ENCODE data around the gene EIF4G1.
"Not testable (repeated sequence)": the region's sequence is repeated elsewhere in the genome, so short reads cannot be mapped to it uniquely, and the experiment has no call there.

Gene EIF4G1

DNA sequence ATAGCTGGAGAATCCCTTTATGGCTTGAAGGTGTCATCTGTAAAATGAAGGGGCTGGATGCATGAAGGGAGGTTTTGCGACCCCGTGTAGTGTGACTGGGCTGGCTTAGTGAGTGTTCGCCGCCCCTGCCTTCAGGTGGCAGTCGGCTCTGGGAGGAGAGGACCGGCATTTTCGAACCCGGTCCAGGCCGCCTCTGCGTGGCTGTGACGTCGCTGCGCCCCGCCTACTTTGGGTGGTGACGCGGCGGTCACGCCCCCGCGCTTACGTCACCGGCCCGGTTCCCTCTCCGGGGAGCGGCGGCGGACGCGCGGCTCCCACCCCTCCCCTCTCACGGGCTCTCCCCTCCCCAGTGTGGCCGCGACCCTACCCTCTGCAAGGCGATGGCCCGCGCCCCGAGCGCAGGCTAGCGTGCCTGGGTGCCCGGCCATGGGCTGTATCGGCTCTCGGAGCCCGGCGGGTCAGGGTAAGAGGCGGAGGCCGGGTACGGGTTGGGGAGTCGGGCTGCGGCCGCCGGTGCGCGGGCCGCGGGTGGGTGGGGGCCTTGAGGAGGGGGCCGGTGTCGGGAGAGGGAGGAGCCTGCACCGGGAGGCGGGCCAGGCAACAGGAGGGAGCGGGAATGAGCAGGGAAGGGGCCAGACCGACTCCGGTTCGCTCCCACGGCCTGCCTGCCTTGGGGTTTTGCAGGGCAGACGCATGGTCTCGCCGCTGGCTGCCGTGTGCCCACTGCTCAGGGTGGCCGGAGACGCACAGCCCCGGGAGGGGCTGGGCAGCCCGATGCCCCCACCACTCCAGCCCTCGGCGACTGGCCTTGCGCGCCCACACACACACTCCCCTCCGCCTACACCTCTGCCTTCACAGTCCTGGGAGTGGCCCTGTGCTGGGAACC lies 21.5 kb downstream of the EIF4G1 start:
- peak; percentile 94 for DNase-seq

DNA sequence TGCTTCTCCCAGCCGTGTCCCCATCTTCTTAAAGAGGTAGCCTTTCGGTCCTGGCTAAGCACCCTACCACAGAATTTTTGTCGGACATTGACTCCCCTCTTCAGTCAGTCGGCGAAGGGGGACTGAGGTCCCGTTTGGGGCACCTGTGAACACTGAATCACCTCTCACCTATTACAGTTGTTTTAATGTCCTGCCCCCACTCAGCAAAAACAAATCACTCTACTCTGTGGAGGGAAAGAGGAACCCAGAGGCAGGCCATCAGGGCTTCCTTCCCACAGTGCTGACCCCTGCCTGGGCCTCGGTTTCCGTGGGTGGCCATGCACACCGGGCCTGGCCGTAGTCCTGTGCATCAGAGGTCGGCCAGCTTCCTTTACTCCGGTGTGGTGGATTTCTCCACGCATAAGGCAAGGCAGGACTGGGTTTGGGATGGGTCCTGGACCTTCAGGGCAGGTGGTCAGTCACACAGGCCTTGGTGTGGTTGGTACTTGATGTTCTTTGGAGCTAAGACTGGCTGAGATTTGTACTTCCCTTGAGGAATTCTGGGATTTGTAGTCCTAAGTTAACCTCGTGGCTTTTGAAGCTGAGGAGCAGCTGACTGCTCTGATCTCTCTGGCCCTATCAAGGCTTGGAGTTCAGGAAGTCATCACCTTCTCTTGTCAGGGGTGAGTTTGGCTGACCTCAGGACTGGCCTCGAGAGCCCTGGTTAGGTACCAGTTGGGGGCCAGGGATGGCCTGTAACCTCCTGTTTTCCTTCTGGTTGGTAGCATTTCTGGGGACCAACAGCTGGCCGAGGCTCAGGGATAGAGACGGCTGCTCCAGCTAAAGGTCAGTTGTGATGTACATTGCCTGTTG lies 22.4 kb downstream of the EIF4G1 start:
- no peak for DNase-seq

DNA sequence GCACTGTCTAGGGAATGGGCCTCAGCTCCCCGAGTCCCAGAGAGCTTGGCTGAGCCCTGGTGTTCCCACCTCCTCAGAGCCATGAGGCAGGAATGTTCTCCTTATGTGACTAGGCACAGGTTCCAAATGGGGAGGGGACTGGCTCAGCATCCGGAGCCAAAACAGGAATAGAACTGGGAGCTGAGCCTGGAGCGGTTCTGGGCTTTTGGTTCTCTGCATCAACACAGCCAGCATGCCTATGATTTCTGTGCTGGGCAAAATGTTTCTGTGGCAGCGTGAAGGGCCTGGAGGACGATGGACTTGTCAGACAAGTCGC lies 23.0 kb downstream of the EIF4G1 start, which contains the start of gene FAM131A:
TSS of gene FAM131A (plus strand) at position 202 of the 316 bp plus-strand sequence. CDS start at position 233, 31 bp downstream.
- DNase-seq: no peak

DNA sequence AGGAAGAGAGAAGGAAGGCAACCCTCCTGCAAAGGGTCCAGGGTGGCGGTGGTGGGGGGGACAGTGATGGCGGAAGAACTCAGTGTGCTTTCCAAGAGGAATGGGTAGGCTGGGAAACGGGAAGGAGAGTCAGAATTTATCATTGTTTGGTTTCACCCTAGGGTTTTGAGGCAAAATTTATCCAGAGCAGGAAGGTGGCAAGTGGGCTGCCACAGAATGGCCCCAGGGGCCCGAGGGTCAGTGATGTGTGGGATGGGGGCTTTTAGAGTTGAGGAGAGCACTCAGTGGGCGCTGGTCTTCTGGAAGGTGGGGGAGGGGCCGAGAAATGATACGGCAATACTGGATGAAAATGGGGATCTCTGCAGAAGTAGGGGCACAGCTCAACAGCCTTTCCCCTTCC lies 23.6 kb downstream of the EIF4G1 start:
- DNase-seq: no peak

DNA sequence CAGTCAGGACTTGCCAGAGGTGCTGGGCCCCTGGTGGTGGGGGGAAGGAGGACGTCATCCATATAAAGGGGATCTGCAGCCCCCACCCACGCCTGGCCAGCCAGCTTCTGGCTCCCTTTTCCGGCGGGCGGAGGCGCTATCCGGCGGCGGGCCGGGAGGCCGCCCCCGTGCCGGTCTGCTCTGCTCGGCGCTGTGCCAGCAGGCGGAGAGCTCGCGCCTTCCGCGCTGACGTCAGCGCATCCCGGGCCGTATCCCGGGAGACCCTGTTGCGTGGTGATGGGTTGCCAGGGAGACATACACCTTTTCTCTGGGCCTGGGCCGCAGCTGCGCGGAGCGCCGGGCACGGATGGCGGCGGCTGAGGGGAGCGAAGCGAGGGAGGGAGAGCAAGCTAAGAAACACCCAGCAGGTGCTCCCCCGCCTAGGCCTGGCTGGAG lies 24.1 kb downstream of the EIF4G1 start:
- peak; percentile 89 for DNase-seq

DNA sequence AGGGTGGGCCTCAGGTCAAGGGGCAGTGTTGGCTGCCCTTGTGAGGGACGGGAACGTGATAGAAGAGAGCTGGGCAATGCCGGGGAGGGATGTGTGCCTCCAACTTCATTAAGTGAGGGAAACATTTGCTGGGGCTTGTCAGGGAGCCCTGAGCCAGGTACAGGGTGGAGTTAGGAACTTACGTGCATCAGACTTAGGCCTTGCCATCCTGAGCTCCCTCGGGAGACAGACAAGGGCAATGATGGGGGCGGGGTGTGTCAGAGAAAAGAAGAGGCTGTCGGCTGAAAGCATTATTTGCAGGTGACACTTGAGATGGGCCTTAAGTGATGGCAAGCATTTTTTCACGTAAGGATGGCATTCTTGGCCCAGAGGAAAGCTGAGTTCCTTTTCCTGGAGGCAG lies 24.6 kb downstream of the EIF4G1 start:
- no peak for DNase-seq

DNA sequence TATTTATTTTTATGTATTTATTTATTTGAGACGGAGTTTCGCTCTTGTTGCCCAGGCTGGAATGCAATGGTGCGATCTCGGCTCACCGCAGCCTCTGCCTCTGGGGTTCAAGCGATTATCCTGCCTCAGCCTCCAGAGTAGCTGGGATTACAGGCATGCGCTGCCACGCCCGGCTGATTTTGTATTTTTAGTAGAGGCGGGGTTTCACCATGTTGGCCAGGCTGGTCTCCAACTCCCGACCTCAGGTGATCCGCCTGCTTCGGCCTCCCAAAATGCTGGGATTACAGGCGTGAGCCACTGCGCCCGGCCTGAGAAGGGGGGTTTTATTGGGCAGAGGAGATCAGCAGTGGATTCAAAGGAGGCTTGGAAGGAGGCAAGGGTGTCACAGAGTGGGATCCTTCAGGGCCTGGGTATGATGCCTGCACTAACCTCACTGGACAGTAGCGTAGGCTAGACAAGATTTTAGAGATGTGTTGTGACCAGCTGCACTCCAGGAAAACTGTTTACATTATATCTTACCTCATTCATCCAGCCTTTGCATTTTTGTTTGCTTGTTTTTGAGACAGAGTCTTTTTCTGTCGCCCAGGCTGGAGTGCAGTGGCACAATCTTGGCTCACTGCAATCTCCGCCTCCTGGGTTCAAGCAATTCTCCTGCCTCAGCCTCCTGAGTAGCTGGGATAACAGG lies 25.2 kb downstream of the EIF4G1 start:
- not testable (repeated sequence) for DNase-seq

DNA sequence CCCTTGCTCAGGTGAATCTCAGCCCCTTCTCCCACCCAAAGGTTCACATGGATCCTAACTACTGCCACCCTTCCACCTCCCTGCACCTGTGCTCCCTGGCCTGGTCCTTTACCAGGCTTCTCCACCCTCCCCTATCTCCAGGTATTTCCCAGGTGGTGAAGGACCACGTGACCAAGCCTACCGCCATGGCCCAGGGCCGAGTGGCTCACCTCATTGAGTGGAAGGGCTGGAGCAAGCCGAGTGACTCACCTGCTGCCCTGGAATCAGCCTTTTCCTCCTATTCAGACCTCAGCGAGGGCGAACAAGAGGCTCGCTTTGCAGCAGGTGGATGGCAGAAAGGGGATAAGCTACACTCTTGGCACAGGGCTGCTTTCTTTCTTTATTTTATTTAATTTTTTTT lies 27.5 kb downstream of the EIF4G1 start:
- no peak for DNase-seq

DNA sequence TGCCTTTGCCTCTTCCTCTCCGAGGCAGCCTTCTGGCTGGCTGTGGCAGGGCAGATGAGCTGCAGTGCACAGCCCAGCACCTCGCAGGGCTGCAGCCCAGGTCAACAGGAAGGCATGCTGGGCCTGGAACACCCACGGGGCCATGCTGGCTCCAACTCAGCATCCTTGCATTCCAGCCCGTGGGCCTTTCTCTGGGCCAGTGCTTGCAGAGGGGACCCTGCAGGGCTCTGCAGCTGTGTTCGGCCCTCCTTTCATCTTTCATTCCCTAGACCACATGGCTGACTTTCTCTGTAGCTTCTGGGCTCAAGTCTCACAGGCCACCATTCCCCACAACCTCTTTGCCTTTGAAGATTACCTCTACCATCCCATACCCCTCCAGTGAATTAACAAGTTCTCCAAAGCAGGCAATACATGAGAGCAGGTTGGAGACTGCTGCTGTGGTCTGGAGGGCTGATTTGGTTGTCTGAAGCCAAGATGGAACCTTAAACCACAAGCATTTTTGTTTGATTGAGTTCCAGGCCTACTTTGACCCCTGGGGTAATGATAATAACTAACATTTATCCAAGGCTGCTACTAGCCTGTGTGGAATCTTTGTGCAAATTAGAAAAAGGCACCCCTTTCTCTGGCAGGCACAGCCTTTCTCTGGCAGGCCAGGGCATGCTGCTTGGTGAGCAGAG lies 28.9 kb downstream of the EIF4G1 start:
- DNase-seq: no peak

DNA sequence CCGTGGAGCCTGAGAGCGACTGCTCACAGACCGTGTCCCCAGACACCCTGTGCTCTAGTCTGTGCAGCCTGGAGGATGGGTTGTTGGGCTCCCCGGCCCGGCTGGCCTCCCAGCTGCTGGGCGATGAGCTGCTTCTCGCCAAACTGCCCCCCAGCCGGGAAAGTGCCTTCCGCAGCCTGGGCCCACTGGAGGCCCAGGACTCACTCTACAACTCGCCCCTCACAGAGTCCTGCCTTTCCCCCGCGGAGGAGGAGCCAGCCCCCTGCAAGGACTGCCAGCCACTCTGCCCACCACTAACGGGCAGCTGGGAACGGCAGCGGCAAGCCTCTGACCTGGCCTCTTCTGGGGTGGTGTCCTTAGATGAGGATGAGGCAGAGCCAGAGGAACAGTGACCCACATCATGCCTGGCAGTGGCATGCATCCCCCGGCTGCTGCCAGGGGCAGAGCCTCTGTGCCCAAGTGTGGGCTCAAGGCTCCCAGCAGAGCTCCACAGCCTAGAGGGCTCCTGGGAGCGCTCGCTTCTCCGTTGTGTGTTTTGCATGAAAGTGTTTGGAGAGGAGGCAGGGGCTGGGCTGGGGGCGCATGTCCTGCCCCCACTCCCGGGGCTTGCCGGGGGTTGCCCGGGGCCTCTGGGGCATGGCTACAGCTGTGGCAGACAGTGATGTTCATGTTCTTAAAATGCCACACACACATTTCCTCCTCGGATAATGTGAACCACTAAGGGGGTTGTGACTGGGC lies 30.3 kb downstream of the EIF4G1 start:
- DNase-seq: no peak

DNA sequence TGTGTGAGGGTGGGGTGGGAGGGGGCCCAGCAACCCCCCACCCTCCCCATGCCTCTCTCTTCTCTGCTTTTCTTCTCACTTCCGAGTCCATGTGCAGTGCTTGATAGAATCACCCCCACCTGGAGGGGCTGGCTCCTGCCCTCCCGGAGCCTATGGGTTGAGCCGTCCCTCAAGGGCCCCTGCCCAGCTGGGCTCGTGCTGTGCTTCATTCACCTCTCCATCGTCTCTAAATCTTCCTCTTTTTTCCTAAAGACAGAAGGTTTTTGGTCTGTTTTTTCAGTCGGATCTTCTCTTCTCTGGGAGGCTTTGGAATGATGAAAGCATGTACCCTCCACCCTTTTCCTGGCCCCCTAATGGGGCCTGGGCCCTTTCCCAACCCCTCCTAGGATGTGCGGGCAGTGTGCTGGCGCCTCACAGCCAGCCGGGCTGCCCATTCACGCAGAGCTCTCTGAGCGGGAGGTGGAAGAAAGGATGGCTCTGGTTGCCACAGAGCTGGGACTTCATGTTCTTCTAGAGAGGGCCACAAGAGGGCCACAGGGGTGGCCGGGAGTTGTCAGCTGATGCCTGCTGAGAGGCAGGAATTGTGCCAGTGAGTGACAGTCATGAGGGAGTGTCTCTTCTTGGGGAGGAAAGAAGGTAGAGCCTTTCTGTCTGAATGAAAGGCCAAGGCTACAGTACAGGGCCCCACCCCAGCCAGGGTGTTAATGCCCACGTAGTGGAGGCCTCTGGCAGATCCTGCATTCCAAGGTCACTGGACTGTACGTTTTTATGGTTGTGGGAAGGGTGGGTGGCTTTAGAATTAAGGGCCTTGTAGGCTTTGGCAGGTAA lies 31.1 kb downstream of the EIF4G1 start:
- DNase-seq: peak; percentile 93

DNA sequence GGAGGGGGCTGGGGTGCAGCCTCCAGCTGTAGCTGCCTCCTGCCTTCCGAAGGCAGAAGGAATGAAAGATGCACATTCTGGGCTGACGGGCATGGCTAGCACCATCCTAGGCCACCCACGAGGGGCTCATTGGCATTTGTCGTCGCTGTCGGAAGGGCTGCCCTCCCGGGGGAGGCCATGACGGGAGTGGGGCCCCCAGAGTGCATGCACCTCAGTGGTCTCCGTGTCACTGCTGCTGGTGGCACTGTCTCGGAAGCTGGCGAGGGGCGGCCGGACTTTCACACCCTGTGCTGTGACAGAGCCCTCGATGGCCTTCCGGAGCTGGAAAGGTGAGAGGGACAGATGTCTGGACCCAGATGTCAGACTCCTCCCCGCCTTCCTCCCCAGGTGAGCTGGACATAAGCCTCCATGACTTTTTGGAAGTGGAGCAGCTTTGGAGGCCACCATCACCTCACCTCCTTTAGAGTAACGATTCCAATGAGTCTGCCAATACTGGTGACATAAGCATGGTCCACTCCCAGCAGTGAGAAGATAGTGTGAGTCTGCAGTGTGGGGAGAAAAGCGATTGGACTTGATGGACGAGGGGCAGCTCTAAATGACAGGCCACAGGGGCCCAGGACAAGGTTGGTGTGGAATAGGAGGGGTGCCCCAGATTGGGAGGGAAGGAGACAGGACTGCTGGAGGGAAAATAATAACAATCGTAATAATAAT lies 32.2 kb downstream of the EIF4G1 start:
- no peak for DNase-seq

DNA sequence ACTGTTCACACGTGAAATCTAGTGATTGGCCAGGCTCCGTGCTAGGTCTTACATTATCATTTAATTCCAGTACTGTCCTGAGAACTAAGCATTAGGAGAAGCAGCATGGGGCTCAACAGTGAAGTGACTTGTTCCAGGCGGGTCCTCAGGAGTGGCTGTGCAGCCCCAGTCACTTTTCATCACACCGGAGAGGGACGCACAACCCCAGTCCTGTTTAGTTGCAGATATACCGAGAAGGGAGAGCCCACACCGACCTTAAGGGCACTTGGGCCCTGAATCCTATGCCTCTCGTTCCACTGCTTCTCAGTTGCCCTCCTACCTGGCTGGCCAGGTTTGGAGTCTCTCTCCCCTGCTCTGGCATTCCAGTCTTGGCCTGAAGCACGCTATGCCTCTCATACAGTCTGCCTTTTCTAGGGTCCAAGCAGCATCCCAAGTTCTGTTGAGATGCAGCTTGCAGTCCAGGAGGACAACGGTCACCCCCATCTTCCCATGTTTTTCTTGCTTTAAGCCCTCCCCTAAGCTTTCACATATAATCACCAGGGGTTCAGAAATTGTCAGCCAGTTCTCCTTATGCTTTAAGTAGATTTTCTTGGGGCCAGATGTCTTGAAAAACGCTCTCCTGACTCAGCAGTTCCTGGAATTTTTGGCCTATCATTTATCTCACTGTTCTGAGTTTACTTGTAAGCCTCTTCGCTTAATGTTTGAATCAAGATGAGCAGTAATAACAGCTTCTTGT lies 33.1 kb downstream of the EIF4G1 start:
- no peak for DNase-seq

DNA sequence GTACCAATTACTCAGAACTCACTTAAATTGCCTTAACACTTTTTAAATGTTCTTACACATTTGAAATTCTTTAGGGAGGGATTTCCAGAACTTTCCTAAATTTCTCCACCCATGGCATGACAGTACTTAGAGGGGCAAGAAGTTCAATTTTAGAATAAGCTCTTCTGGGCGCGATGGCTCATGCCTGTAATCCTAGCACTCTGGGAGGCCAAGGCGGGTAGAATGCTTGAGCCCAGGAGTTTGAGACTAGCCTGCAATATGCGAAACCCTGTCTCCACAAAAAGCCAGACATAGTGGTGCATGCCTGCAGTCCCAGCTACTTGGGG lies 33.6 kb downstream of the EIF4G1 start:
- no peak for DNase-seq

DNA sequence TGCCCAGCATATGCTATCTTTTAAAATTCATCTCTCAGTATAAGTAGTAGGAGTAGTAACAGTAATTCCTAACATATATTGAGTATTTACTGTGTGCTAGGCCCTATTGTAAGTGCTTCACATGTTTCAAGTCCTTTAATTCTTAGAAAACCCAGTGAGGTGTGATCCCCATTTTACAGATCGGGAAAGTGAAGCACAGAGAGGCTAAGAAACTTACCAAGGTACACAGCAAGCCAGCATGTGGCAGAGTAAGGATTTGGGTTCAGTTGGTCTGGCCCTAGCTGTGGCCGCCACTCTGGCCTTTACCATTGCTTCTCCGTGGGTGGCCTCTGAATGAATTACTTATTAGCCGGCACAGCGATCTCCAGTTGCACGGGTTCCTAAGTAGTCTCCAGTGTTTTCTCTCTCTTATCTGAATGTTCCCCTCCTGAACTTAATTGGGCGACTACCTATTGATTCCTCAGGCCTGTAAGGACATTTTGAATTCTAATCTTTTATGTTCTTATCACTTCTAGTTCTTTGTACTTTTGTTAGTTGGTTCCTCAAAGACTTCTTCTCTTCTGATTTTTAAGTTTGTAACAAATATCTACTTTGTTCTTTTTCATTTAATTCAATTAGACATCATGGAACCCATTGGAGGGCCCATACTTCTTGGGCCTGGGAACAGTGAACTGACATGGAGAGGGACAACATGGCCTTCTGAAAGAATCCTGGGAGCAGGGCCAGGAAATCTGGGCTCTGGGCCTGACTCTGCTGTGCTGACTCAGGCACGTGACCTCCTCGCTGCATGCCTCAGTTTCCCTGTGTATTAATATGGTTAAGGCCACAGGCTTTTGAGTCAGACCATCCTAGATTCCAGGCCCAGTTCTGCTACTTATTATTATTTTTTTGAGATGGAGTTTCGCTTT lies 35.4 kb downstream of the EIF4G1 start:
- no peak for DNase-seq

DNA sequence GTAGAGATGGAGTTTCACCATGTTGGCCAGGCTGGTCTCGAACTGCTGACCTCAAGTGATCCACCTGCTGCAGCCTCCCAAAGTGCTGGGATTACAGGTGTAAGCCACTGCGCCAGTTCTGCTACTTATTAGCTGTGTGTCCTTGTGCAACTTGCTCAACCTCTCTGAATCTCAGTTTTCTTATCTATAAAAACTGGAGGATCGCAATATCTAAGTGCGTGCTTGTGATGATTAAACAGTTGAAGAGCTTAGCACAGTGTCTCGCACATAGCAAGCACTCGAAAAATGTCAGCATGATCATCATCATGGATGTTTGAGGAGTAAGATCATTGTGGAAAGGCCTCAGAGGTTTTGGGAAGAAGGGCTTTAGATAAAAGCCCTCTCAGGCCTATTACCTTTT lies 36.2 kb downstream of the EIF4G1 start:
- DNase-seq: no peak

DNA sequence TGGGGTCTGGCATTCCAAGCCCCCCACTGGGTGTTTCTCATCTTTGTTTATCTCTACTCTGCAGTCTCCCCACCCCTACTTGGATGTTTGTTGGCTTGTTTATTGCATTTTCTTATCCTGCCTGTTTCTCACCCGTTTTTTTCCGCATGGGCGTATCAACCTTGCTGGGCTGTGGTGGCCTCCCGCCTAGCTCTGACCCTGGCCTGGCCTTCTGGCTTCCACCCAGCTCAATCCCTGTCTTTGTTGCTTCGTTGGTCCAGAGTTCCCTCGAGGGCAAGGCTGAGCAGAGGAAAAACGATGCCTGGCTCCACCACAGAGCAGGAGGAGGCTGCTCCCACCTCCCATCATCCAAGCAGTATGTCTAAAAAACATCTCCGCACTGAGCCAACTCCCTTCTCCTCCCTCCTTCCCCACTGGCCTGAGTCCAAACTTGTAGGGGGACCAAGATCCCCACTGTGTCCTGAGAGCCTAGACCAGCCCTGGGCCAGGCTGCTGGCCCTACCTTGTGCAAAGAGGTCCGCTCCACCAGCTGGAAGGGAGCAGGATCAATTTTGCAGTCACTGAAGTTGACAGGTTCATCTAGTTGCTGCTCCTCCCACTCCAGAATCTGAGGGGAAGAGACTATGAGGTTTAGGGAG lies 37.2 kb downstream of the EIF4G1 start:
- DNase-seq: no peak

DNA sequence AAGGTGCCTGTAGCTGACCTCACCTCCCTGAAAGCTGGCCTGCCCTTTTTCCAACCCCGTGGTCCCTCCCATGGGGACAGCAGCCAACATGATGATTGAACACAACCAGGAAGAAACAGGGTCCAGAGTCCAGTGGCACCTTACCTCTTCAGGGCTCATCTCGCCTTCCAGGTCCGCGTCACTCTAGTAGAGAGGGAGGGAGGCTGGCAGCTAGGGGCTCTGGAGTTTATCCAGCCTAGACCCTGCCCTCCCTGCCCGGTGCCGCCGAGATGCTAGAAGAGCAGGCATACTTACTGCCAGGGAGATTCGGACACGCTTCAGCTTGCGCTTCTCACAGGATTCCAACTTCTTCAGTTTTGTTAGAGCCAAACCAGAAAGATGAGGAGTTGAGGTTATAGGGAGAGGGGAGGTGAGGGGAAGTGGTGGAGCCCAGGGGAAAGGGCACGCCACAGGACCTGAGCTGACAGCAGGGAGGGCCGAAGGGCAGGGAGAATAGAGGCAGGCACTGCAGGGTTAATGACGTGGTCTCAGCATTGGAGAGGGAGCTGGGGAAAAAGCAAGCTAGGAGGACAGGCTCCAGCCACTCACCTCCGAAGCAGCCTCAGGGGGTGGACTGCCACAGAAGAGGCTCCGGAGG lies 37.9 kb downstream of the EIF4G1 start:
- no peak for DNase-seq

Measured in islet precursor cell (in vitro differentiated cells).